DMS53 (cell line): ENCODE measurements around the gene SEC24C.
A peak's percentile ranks its signal among the peaks of the same experiment; 100 is the strongest.

Source experiments
- DNase-seq: peaks from one replicate; lab custom pipeline; 2025; lab: John Stamatoyannopoulos, UW

Gene SEC24C

DNA sequence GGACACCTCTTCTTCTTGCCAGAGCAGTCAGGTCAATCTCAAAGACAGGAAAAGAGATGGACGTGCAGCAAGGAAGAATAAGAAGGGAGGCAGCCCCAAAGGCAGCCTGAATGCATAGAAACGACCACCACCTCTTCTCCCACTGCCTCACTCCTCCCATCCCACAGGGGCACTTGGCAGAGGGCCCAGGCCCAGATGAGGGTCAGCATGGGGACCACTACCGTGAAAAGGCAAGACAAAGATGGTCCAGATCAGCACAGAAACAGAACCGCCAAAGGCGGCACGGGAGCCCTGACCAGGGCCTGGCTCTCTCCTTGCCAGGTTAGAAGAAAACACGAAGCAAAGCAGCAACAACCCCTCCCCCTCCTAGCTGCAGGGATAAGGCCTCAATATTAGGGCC lies 69.2 kb downstream of the SEC24C start:
- DNase-seq, result no peak

DNA sequence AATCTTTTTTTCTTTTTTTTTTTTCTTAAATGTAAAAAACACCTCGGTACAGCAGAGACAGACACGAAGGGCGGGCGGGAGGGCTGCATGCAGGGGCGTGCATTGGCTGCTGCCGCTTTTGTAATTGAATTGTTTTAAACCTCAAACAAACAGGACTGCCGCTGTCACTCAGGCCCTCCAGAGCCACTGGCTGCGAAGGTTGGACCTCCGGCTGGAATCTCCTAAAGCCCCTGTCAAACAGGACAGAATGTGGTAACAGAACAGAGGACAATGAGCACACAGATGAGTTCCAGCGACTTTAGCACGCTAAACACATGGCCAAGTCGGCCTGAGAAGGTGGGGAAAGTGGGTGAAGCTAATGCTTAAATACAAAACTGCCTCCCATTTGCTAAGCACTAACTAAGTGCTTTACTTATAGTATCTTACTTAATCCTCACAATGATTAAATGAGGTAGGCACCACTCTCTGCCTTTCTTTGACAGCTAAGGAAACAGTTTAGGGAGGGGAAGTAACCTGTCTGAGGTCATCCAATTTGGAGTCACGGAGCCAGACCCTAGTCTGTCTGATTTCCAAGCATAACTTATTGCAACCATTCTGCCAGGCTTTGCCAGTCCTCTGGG lies 70.2 kb downstream of the SEC24C start:
- no peak for DNase-seq

DNA sequence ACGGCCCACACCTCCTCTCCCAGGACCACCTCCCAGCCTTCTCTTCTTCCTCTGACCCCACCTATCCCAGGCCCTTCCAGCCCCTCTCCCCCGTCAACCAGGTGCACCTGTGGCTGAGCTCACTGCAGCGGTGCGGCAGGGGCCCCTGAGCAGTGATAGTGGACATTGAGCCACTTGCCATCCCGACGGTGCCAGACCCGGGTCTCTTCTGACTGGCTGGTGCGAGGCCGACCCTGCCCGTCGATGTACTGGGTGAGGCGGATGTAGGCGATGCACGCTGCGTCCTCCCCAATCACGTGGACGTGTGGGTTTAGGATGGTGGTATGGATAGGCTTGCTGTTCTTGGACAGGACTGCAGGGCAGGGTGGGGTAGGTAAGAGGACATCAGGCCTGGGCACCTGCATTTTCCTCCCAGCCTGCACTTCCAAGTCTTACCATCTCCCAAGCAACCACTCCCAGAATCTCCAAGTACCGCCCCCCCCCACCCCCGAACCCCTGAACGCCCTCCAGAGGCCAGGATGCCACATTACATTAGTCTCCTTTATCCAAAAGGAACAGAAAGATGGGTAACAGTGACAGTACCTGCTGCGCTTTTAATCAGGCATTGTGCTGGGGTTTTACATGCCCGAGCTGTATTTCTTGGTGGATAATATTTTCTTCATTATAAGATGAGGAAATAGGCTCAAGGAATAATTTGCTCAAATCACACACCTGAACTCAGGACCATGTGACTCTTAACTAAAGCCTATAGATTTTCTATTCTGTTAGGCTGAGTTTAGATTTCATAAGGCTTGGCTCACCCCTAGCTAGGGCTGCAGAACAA lies 70.9 kb downstream of the SEC24C start:
- peak; percentile 51 for DNase-seq

DNA sequence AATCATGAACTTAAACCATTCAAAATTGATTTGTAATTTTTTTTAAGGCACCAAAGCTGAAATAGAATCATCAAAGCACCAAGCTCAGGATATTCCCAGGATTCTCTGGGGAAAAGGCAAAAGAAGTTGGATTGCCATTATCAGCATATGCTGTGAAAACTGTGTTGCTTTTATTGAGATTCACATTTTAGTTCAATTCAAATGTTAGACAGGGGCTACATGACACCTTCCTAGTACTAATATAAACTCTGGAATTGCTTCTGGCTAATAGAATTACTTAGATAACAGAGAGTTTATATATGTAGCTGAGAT lies 71.5 kb downstream of the SEC24C start:
- no peak for DNase-seq

DNA sequence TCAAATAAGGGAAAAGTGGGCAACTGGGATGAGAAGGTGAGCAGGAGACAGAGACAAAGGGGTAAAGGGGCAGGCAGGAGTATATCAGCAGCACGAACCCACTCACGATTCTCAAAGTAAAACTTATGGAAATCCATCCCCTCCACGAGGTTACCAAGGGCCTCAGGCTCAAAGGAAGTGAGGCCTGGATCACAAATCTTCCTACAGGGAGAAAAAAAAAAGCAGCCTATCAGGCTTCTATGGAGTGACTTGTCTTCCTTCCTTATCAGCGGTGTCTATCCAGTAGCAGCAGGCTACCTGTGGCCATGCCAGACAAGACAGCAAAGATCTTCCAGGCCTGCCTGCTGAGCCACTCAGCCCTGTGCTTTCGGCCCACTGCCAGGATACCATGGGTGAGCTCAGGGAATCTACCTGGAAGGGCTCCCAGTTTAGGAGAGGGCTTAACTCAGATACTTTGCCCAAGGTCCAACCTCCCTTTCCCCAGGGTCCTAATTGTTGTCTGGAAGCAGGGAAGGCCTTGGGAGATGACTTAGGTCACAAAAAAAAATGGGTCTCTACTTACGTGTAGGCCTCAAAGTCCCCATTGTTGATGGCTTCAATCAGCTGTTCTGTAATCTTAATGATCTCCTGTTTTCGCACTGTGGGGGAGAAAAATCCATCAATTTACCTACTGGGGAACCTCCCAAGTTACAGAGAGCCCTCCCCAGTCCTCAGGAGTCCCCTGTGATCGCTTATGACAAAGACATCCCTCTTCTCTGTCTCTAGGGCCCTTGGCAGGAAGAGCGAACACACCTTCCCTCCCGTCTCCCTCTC lies 73.0 kb downstream of the SEC24C start:
- DNase-seq, result no peak

DNA sequence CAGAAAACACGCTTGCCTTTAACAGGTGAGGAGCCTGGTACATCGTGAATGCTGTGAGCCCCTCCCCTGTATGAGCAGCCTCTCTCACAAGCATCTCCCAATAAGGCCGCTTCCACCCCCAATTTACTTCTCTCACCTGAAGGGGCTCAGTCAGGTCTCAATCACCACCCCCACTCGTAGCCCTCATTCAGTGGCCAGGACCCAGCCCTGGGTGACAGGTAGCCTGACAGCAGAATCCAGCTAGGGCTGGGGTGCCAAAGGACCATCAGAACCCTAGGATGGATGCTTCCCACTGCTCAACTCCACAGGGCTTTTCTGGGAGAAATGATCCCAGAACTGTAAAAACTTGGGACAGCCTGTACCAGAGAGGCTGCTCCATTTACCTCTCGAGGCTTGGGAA lies 73.7 kb downstream of the SEC24C start:
- no peak for DNase-seq

DNA sequence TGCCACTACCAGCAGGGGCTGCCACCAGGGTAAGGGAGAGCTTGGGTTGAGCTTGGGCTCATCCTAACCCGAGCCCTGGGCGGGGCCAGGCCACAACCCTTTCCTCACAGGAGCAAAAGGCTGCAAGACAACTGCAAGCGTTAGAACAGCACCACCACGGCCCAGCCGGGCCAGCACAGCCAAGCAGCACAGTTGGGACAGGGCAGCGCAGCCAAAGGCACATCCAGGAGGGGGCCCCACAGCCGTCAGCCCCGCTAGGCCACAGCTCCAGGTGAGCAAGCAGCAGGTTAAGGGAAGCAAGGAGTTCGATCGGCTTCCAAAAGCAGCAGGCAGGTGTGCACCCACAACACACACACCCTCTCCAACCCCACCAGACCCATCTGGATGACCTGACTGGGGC lies 74.2 kb downstream of the SEC24C start:
- no peak for DNase-seq

DNA sequence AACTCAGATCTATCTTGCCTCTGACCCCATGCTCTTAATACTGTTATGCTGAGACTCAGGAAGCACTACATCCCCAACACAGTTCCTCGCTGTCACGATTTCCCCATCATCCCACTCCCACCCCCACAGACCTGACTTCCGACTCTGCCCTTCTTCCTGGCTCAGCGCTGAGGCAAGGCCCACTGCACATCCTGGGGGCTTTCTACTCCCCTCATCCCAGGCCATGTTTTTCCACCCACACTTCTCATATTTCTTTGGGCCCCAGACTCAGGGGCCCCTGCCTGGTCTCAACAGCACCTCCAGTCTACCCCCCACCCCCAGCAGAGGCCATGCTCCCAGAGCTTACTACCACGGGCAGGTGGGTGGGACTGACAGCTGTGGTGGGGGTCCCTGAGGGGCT lies 74.9 kb downstream of the SEC24C start:
- no peak for DNase-seq

DNA sequence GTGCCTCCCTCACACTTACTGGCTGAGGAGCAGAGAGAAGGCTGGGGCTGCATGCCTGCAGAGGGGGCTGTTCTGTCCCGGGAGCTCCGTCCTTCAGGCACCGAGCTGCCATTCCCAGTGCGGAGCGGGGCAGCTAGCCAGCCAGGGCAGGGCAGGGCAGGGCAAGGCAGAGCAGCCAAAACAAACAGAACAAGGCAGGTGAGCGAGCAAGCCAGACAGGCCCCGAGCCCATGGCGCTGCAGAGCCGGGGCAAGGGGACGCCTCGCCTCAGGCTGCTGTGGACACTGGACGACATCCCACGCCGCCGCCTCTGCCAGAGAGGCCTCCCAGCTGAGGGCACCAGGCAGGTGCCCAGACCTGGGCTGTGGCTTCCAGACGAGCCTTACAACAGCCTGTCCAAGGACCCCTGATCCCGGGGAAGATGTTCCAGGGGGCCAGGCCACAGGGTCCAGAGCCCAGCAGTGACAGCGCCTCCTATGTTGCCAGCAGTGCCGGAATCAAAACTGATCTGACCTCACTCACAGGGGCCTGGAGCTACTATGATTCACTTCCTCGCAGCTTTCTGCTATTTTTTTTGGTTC lies 75.4 kb downstream of the SEC24C start:
- DNase-seq, result no peak
